Urothelium cell line (cell line): Measurements from ENCODE around the gene ATRAID.

Source experiments
- DNase-seq: peaks from one replicate; pipeline ENCODE4 v3.0.0; 2011; ENCODE audit warnings: low spot score, mixed read lengths
- FAIRE-seq: peaks from 2 replicates; lab custom pipeline; 2011; peaks lifted over from hg19 to GRCh38; lab: Jason Lieb, UNC

Gene ATRAID

DNA sequence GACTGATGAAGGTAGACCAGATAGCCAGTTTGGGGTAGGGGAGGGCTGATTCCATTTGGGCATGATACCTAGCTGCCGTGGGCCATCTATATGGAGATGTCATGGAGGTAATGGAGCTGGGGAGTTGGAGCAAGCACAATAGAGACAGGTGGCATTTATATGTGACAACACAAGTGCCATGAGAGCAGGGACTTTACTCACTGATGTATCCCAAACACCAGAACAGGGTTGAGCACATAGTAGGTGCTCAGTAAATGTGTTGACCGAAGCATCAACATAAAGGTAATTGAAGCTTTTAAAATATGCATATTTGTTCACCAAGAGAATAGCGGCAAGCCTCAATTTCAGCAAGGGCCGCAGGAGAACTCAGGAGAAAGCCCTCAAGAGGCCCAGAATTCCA lies 36.1 kb downstream of the ATRAID start:
- DNase-seq (no peak), FAIRE-seq (no peak)

DNA sequence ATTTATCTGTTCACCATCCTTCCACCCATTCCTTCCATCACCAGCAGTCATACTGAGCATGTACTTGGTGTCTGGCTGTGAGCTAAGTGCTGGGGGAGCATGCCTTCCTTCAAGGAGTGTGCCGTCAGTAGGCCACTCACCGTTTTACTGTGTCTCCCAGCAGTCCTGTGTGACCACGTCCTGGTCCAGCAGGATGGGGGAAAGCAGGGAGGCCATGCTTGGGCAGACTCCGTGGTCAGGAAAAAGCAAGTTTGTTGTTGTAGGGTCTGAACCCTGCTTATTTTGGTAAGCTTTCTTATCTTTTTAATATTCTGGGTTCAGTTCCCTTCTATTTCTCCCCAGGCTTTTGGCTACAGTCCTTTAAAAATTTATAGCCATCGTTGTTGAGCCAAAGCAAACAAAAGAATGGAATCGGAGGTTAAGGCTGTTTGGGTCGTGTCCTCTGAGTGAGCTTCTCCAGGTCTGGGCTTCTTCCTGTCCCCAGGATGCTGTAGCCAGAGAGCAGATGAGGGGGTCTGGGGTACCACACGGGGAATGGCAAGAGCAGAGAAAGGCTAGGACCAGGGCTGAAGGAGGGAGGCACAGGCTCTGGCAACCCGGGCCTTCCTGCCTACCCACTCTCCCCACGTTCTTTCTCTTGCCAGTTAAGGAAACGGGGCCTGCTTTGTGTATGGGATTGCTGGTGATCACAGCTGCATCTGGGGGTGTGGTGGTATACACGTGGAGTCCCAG lies 37.5 kb downstream of the ATRAID start:
- DNase-seq (no peak), FAIRE-seq (no peak)

DNA sequence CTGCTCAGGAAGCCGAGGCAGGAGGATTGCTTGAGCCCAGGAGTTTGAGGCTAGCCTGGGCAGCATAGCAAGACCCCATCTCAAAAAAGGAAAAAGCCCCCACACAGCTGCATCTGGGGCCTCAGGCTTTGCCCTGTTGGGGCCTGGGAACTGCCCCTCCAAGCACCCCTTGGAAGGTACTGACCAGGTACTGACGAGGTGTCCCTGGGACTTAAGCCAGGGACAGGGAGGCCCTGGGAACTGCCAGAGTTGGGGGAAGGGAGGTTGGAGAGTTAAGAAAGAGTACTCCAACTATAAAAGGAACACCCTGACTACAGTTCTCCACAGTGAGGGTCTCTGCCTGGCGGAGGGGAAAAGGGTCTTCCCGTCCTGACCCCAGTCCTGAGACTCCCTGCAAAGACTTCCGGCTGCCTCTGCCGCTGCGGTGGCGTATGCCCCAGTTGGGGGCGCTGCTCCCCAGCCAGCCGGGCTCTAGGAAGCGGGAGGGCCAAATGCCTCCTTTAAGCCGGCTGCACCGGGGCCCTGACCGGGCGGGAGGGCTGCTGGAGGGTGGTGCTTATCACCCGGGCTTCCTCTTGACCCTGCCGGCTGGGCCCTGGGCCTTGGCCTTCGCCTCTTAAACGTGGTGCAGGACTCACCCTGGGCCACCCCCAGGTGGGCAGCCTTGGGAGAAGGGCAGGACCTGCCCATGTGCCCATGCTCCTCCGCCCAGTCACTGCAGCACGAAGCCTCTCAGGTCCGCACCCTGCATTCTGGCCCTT lies 38.2 kb downstream of the ATRAID start:
- FAIRE-seq (no peak), DNase-seq (no peak)

GRCh38 chr2:27250652-27251379 lies 39.0 kb downstream of the ATRAID start:
- DNase-seq (no peak), FAIRE-seq (no peak)

DNA sequence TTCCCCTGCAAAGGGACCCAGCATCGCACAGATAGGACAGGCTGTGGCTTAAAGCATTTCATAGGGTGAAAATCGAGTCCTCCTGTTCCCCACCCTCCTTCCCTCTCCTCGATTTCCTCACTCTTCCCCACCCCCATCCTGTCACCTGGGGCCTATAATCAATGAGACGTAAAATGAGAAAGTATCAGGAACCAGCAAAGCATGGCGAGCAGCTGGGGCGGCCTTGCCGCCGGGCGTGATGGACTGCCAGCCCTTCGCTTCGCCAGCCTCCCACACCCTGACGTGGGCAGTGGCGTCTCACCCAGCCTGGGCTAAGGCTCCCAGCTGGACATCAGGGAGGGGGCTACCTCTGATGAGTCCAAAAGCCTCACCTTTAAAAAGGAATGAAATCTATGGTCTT lies 39.9 kb downstream of the ATRAID start:
- no peak for FAIRE-seq

DNA sequence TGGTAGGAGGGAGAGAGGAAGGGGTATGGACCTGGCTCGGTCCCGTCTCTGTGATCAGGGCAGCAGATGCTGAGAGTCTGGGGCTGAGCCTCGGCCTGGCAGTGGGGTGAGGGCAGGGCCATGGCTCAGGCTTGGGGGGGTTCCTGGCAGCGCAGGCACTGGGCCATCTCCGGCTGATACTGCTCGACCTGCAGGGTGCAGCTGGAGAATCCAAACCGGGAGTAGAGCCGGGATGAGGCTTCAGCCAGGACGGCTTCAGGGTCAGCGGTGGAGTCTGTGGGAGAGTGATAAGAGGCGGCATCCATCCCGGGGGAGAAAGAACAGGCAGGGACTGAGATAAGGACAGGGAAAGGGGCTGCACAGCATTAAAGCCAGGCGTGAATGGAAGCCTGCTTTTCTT lies 43.3 kb downstream of the ATRAID start:
- no peak for FAIRE-seq
- no peak for DNase-seq

More for the DNA sequence above, 39.9 kb downstream of the ATRAID start:
- no peak for DNase-seq

GRCh38 chr2:27255660-27256059 lies 43.8 kb downstream of the ATRAID start:
- FAIRE-seq: no peak

GRCh38 chr2:27256855-27257454 lies 45.1 kb downstream of the ATRAID start:
- FAIRE-seq: no peak
- no peak for DNase-seq

More at GRCh38 chr2:27255660-27256059, 43.8 kb downstream of the ATRAID start:
- no peak for DNase-seq

GRCh38 chr2:27258051-27258450 lies 46.2 kb downstream of the ATRAID start:
- DNase-seq (no peak), FAIRE-seq (no peak)

DNA sequence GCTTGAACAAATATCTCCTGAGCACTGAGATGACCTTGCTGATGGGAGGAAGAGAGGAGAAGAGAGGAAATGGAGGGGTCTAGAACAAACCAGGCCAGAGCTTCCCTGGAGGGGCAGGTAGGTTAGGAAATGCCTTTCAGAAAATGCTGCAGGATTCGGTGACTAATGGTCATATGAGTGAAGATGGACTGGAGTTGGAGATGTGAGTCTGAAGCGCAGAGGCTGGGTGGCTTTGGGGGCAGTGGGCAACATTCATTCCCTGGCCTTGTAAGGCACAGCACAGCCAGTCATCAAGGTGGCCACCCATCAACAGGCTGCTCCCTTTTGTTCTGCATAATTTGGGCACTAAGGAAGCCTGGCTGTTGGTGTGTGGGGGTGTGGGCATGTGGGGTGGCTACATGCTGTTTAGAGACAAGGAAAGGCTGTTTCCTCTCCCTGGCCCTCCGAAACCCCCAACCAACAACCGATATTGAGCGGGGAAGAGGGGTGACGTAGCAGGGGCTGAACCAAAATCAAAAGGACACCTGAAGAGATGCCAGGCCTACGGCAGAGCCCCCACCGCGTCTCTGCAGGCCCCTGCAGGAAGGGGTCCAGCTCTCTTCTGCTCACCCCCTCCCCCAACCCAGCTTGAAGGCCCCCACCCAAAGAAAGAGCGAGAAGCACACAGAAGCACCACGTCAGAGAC lies 49.5 kb downstream of the ATRAID start:
- FAIRE-seq (no peak), DNase-seq (no peak)

- no peak for DNase-seq
- no peak for FAIRE-seq
Observed at GRCh38 chr2:27261926-27262298, 50.1 kb downstream of the ATRAID start.

DNA sequence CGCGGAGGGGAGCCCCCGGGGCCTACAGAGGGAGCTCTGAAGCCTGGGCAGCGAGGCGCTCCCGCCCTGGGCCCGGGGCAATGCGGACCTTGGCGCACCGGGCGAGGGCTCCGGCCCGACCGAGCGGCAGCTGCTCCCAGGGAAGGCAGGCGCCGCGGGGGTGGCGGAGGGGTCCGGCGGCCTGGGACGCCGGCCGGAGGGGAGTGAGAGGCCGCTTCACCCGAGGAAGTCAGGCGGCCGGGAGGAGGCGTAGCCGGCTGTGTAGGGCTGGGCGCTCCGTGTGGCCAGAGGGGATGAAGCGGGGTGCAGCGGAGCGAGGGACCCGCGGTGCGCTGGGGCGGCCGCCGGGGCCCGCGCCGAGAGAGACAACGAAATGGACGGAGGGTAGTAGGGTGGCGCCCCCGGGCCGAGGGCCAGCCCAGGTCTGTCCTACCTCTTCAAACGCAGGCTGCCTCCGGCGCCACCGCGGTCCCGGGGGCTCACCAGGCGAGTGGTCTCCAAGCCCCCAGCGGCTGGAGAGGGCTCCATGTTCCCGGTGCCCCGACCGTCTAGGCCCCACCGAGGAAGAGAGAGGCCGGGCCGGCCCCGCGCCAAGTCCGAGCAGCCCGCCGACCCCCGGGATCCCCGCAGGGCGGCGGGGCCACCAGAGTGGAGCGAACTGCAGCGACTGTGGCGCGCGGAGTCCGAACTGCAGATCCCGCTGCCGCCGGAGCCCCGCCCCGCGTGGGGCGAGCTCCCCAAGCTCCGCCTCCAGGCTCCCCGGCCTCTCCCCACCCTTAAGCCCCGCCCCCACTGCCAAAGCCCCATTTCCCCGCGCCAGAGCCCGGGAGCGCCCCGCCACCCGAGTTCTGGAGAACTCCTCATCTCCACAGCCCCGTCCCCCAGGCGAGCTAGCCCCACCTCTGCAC lies 50.8 kb downstream of the ATRAID start, which contains the start of gene SLC30A3:
Gene SLC30A3 (minus strand): TSS at position 669 of the 908 bp plus-strand sequence. CDS start 141 bp downstream, at position 528.
- FAIRE-seq (no peak), DNase-seq (peak; percentile 96)

DNA sequence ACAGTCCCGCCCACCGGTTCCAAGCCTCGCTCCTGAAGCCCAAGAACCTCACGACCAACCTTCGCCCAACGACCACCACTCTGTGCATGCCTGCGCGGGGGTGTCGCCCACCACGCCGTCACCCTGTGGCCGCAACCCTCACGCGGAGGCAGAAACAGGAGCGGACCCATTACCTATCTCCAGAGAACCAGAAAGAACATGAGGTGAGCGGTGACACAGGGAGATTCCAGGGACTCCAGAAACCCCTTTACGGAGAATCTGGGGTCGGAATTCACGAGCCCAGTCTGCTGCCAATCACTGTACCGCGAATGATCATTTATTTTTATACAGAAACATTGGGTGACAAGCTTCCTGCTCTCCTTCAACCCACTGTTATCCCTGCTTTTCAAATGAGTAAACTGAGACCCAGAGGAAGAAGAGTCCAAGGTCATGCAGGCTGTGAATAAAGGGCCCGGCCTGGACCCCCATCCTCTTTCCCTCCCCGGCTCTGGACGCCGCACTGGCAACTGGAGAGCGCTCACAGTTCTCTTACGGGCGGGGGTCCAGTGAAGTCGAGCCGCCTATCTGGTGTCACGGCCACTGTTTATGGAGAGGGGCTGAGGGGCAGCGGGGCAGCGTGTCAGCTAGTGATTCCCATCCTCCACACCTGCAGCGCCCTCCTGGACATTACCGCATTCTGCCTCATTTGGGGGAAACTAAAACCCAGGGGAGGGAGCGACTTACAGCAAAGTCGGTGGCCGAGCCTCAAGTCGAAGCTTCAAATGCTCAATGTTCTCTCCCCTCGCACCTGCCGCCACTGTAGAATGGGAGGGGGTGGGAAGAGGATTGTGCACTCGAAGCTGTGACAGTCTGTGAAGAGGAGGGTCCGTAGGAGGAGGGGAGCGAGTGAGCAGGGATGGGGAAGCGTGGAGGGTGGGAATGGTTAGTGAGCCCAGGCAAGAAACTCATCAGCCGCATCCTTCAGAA lies 51.7 kb downstream of the ATRAID start:
- DNase-seq (no peak), FAIRE-seq (no peak)

DNA sequence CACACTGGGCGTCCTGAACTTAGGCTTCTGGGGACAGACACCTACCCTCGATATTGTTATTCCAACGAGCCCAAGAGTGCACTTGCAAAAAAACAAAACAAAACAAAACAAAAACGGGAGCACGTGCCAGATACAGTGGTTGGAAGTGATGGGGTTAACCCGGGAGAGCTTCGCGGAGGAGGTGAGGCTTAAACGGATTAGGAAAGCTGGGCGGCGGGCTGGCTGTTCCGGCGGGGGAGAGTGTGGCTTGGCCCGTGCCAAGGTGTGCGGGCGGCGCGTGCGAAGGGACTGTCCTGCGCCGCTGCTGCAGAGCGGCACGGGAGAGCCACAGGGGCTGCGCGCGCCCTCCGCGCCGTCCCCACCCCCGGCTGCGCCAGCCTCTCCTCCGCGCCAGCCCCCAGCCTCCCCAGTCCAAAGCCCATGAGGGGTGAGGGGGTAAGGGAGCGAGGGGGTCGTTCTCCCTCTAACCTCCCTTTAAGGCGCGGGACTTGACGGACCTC lies 52.5 kb downstream of the ATRAID start:
- no peak for FAIRE-seq
- no peak for DNase-seq

GRCh38 chr2:27264753-27265535 lies 53.1 kb downstream of the ATRAID start:
- DNase-seq (peak; percentile 89), FAIRE-seq (no peak)

DNA sequence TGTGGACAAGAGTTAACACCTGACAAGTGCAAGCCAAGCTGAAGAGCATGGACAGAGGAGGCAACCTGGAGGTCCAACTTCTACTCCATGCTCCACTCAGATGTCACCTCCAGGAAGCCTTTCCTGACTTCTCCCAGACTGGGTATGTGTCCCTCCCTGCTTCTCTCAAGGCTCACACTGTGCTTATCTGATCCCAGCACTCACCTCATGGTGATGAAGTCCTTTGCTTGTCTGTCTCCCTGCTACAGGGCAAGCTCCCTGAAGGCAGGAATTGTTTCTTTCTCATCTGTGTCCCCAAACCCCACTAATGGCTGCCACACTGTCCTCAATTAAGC lies 53.7 kb downstream of the ATRAID start:
- no peak for DNase-seq

More for the DNA sequence above, 53.7 kb downstream of the ATRAID start:
- no peak for FAIRE-seq
